Suprapubic skin (tissue), 4 donors: ENCODE measurements around the gene EFNB1. TPM values are rescaled to one million over a fixed set of nuclear protein-coding genes. Genes with fewer than 3 reads are reported as not detected.

ENCODE experiments used
- DNase-seq, 2 donors: peaks; one replicate each; pipeline ENCODE4 v3.0.0-alpha.2; 2019; ENCODE audit warnings: low spot score in 2 of 2
- H3K27ac ChIP-seq: fragments of 200-600 bp; sonication (generic); one replicate; pipeline ENCODE4 v1.5.1; 2019
- H3K27me3 ChIP-seq: fragments of 200-600 bp; sonication (generic); one replicate; pipeline ENCODE4 v1.5.1; 2019
- H3K36me3 ChIP-seq: fragments of 200-600 bp; sonication (generic); one replicate; pipeline ENCODE4 v1.5.1; 2019
- H3K4me1 ChIP-seq: fragments of 200-600 bp; sonication (generic); one replicate; pipeline ENCODE4 v1.5.1; 2019
- H3K4me3 ChIP-seq: fragments of 200-600 bp; sonication (generic); one replicate; pipeline ENCODE4 v1.5.1; 2019; ENCODE audit warnings: mild to moderate bottlenecking
- H3K9me3 ChIP-seq: fragments of 200-600 bp; sonication (generic); one replicate; pipeline ENCODE4 v1.5.1; 2019
- CTCF ChIP-seq, 2 donors: fragments of 200-600 bp in 1 of 2; fragments of 450-650 bp in 1 of 2; sonication (generic) in 1 of 2; IDR thresholded peaks; one replicate each; pipeline ENCODE4 v1.5.1; 2016 to 2019; ENCODE audit warnings: antibody characterized with exemption in 2 of 2, mild to moderate bottlenecking in 1 of 2, moderate library complexity in 1 of 2
- EP300 ChIP-seq: sonication (generic); formaldehyde crosslinking; IDR thresholded peaks from one replicate; pipeline ENCODE4 v1.6.1; 2017; ENCODE audit warnings: antibody characterized with exemption
- POLR2A ChIP-seq, 2 donors: fragments of 450-650 bp; IDR thresholded peaks; one replicate each; pipeline ENCODE4 v1.6.1; 2017; ENCODE audit warnings: antibody characterized with exemption in 2 of 2, mild to moderate bottlenecking in 2 of 2, moderate library complexity in 2 of 2
- POLR2AphosphoS5 ChIP-seq, 3 donors: sonication (generic); formaldehyde crosslinking; IDR thresholded peaks; one replicate each; pipeline ENCODE4 v1.6.1; 2017; ENCODE audit warnings: antibody characterized with exemption in 3 of 3
- WGBS: methylation state at CpG from one replicate; pipeline ENCODE4 v1.1.5; 2018; 5-methylcytosine and 5-hydroxymethylcytosine counted together
- total RNA-seq, 4 donors: library from RNA; depleted of rRNA; stranded (reverse); fragments of >200 nt; gene quantifications; one replicate each; pipeline ENCODE4 v1.1.0, GENCODE V29; 2016

EFNB1 gene
- total RNA-seq, 4 donors from 2014 or later = 78.4 to 103 (median 89.8) TPM

- Histone ChIP-seq H3K9me3 (no peaks in the 10 kb centered on the region), H3K27me3 (no peaks in the 10 kb centered on the region), H3K4me1 (peaks cover 33% of the 10 kb centered on the region), H3K4me3 (peak overlapping the region; percentile 80), H3K36me3 (no peaks in the 10 kb centered on the region), H3K27ac (peak overlapping the region; percentile 82)
- TF ChIP-seq POLR2AphosphoS5 (IDR thresholded peaks at IDR 0.05) (no peak), POLR2A (IDR thresholded peaks at IDR 0.05) (no peak), EP300 (no peak), CTCF (IDR thresholded peaks at IDR 0.05) (no peak)
- DNase-seq = peak in 1 of 2 donors; percentile 57
- 24% methylated on average over 29 of the region's 29 CpGs for WGBS
Measured at GRCh38 chrX:68830419-68831404, 1.9 kb downstream of the EFNB1 start.

GRCh38 chrX:68831405-68832100, 2.7 kb downstream of the EFNB1 start:
- 28% methylated on average over 7 of the region's 7 CpGs for WGBS
- H3K4me1 ChIP-seq = peaks cover 38% of the 10 kb centered on the region
- peak in 1 of 2 donors; percentile 15 for DNase-seq
- no peaks in the 10 kb centered on the region for H3K27me3 ChIP-seq
- TF ChIP-seq POLR2AphosphoS5 (IDR thresholded peaks at IDR 0.05) = no peak
- TF ChIP-seq EP300 = no peak
- TF ChIP-seq CTCF (IDR thresholded peaks at IDR 0.05) = no peak
- H3K27ac ChIP-seq = peak overlapping the region; percentile 82
- peak overlapping the region; percentile 80 for H3K4me3 ChIP-seq
- H3K36me3 ChIP-seq = no peaks in the 10 kb centered on the region
- no peaks in the 10 kb centered on the region for H3K9me3 ChIP-seq

- H3K4me1 ChIP-seq = peaks cover 39% of the 10 kb centered on the region
- no peaks in the 10 kb centered on the region for H3K36me3 ChIP-seq
- H3K9me3 ChIP-seq = no peaks in the 10 kb centered on the region
- TF ChIP-seq POLR2AphosphoS5 (IDR thresholded peaks at IDR 0.05) = peak in 1 of 3 donors; percentile 38
- no peak for TF ChIP-seq CTCF (IDR thresholded peaks at IDR 0.05)
- TF ChIP-seq POLR2A (IDR thresholded peaks at IDR 0.05) = no peak
- peak overlapping the region; percentile 80 for H3K4me3 ChIP-seq
- H3K27ac ChIP-seq = peak overlapping the region; percentile 82
- 16% methylated on average over 11 of the region's 11 CpGs for WGBS
- peak in 1 of 2 donors; percentile 80 for DNase-seq
- H3K27me3 ChIP-seq = no peaks in the 10 kb centered on the region
Measured at GRCh38 chrX:68832101-68832416, 3.2 kb downstream of the EFNB1 start.

- Histone ChIP-seq H3K9me3 (no peaks in the 10 kb centered on the region), H3K27me3 (no peaks in the 10 kb centered on the region), H3K27ac (peak overlapping the region; percentile 82), H3K4me1 (peaks cover 45% of the 10 kb centered on the region), H3K4me3 (peak overlapping the region; percentile 80), H3K36me3 (no peaks in the 10 kb centered on the region)
- TF ChIP-seq CTCF (IDR thresholded peaks at IDR 0.05) = no peak
- TF ChIP-seq EP300 = no peak
- no peak for TF ChIP-seq POLR2A (IDR thresholded peaks at IDR 0.05)
- no peak for TF ChIP-seq POLR2AphosphoS5 (IDR thresholded peaks at IDR 0.05)
- 46% methylated on average over 10 of the region's 12 CpGs for WGBS
- DNase-seq = peak; percentile 24 to 53
Measured at GRCh38 chrX:68832516-68833447, 4.0 kb downstream of the EFNB1 start.
